ENCODE measurements around the gene GALE.

GRCh38 chr1:23798662-23799142, 1.9 kb downstream of the GALE start:
- TF ChIP-seq CTCF (conservative IDR thresholded peaks at IDR 0.05; ENCODE audit: low read length) (peak; percentile 63), EZH2phosphoT487 (IDR thresholded peaks at IDR 0.05; ENCODE audit: borderline replicate concordance, low read depth, low read length) (no peak)

Data from OCI-LY7 (cell line).